GM19035 (cell line): Measurements from ENCODE around the gene CDH8.
"Not testable (repeated sequence)": the region's sequence is repeated elsewhere in the genome, so short reads cannot be mapped to it uniquely, and the experiment has no call there.

Source experiments
- ATAC-seq: cut with Tn5 transposase; IDR thresholded peaks from one replicate; pipeline ENCODE4 v1.9.1; 2021; ENCODE audit not compliant: unreplicated experiment

CDH8 gene

GRCh38 chr16:61871837-61872777, 164.1 kb downstream of the CDH8 start:
- ATAC-seq = no peak

GRCh38 chr16:61862221-61863155, 173.8 kb downstream of the CDH8 start:
- ATAC-seq = no peak

GRCh38 chr16:61858988-61859387, 177.2 kb downstream of the CDH8 start:
- no peak for ATAC-seq

GRCh38 chr16:61842666-61843065, 193.6 kb downstream of the CDH8 start:
- no peak for ATAC-seq

- ATAC-seq = no peak
Measured at GRCh38 chr16:61836804-61837393, 199.3 kb downstream of the CDH8 start.

- no peak for ATAC-seq
Measured at GRCh38 chr16:61834082-61834481, 202.2 kb downstream of the CDH8 start.

- no peak for ATAC-seq
Measured at GRCh38 chr16:61831351-61831917, 204.8 kb downstream of the CDH8 start.

- no peak for ATAC-seq
Measured at GRCh38 chr16:61829631-61830030, 206.6 kb downstream of the CDH8 start.

- ATAC-seq = no peak
Measured at GRCh38 chr16:61823326-61823725, 212.9 kb downstream of the CDH8 start.

GRCh38 chr16:61820820-61821219, 215.4 kb downstream of the CDH8 start:
- no peak for ATAC-seq

- ATAC-seq = no peak
Measured at GRCh38 chr16:61820398-61820797, 215.8 kb downstream of the CDH8 start.

GRCh38 chr16:61818850-61819249, 217.4 kb downstream of the CDH8 start:
- no peak for ATAC-seq

- no peak for ATAC-seq
Measured at GRCh38 chr16:61817583-61818278, 218.5 kb downstream of the CDH8 start.

GRCh38 chr16:61814726-61815347, 221.4 kb downstream of the CDH8 start:
- ATAC-seq = no peak

GRCh38 chr16:61813339-61813738, 222.9 kb downstream of the CDH8 start:
- no peak for ATAC-seq

GRCh38 chr16:61812251-61812650, 224.0 kb downstream of the CDH8 start:
- ATAC-seq = no peak

- ATAC-seq = no peak
Measured at GRCh38 chr16:61807551-61807950, 228.7 kb downstream of the CDH8 start.

GRCh38 chr16:61801217-61801616, 235.0 kb downstream of the CDH8 start:
- not testable (repeated sequence) for ATAC-seq

- ATAC-seq = no peak
Measured at GRCh38 chr16:61798741-61799140, 237.5 kb downstream of the CDH8 start.

- ATAC-seq = no peak
Measured at GRCh38 chr16:61797961-61798507, 238.2 kb downstream of the CDH8 start.
